Measurements from ENCODE around the gene FRMD8.

The FRMD8 gene, protein sequence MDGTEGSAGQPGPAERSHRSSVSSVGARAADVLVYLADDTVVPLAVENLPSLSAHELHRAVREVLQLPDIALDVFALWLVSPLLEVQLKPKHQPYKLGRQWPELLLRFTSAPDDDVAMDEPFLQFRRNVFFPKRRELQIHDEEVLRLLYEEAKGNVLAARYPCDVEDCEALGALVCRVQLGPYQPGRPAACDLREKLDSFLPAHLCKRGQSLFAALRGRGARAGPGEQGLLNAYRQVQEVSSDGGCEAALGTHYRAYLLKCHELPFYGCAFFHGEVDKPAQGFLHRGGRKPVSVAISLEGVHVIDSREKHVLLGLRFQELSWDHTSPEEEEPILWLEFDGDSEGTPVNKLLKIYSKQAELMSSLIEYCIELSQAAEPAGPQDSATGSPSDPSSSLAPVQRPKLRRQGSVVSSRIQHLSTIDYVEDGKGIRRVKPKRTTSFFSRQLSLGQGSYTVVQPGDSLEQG
- long read RNA-seq, donor 1, partial matches to known transcripts = 0 of 3 reads
- long read RNA-seq, donor 1, other reads (novel, unspliced or antisense) = 0 of 3 reads
- long read RNA-seq, donor 2, transcript FRMD8-201 (11 exons, 3,723 nt) = major isoform, 5 of 6 reads
- long read RNA-seq, donor 2, partial matches to known transcripts = 0 of 6 reads
- long read RNA-seq, donor 2, other reads (novel, unspliced or antisense) = 0 of 6 reads
- long read RNA-seq, donor 3, partial matches to known transcripts = 6 of 9 reads
- long read RNA-seq, donor 3, other reads (novel, unspliced or antisense) = 0 of 9 reads
- long read RNA-seq, donor 4, transcript FRMD8-201 (11 exons, 3,723 nt) = major isoform, 7 of 47 reads
- long read RNA-seq, donor 4, partial matches to known transcripts = 38 of 47 reads
- long read RNA-seq, donor 4, other reads (novel, unspliced or antisense) = 0 of 47 reads
- long read RNA-seq, donor 5, partial matches to known transcripts = 0 of 5 reads
- long read RNA-seq, donor 5, other reads (novel, unspliced or antisense) = 0 of 5 reads
- long read RNA-seq, donor 6, partial matches to known transcripts = 0 of 2 reads
- long read RNA-seq, donor 6, other reads (novel, unspliced or antisense) = 0 of 2 reads
- long read RNA-seq, donor 7, transcript FRMD8-201 (11 exons, 3,723 nt) = major isoform, 10 of 15 reads
- long read RNA-seq, donor 7, partial matches to known transcripts = 0 of 15 reads
- long read RNA-seq, donor 7, other reads (novel, unspliced or antisense) = 0 of 15 reads
- long read RNA-seq, donor 8, partial matches to known transcripts = 18 of 24 reads
- long read RNA-seq, donor 8, other reads (novel, unspliced or antisense) = 0 of 24 reads

- DNase-seq = peak; percentile 88
Measured at GRCh38 chr11:65386307-65387140, at the start of gene FRMD8. FRMD8 (plus strand) TSS chr11:65386637; CDS start chr11:65387037, 400 bp downstream.

DNA sequence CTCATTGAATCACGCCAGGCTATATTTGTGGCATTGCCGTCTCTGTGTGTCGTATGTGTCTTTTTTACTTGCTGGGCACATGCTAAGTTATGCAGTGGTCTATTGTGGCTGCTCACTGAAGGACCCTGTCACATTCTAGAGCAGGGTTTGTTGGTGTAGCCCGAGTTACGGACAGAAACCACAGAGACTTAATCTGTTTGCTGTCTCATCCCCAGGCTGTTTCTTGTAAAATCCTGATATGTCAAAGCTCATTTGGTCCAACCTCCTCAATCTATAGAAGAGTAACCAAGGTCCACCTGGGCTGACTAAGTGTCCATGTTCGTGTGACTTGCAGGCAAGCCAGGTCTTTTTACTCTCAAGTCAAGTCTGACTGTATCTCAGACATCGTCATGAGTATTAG lies 47.8 kb upstream of the FRMD8 start:
- DNase-seq = no peak

- DNase-seq = no peak
Measured at GRCh38 chr11:65340226-65340625, 46.2 kb upstream of the FRMD8 start.

DNA sequence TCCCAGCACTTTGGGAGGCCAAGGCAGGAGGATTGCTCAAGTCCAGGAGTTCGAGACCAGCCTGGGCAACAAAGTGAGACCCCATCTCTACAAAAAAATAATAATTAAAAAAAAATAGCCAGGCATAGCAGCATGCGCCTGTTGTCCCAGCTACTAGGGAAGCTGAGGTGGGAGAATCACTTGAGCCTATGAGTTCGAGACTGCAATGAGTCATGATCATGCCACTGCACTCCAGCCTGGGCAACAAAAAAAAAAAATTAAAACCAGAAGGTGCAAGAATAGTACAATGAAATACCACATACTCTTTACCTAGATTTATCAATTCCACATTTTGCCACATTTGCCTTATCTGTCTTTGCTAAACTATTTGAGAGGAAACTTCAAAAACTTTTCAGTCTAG lies 44.6 kb upstream of the FRMD8 start:
- DNase-seq = no peak

- no peak for DNase-seq
Measured at GRCh38 chr11:65351511-65351910, 34.9 kb upstream of the FRMD8 start.

DNA sequence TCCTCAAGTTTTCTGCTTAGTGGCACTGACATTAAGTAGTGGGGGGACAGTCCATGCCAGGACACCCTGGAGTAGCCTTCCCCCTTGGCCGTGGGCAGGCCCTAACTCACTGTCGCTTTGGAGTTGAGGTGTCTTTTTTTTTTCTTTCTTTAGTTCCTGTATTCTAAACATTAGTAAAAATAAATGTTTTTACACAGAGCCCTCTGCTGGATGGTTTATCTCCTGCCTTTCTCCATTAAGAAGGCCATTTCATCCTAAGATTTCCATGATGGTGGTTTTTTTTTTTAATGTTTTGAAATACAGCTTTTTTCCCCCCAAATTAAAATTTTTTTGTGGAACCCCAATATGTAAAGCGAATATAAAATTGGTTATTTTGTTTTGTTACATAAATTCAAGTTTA lies 33.7 kb upstream of the FRMD8 start:
- no peak for DNase-seq

DNA sequence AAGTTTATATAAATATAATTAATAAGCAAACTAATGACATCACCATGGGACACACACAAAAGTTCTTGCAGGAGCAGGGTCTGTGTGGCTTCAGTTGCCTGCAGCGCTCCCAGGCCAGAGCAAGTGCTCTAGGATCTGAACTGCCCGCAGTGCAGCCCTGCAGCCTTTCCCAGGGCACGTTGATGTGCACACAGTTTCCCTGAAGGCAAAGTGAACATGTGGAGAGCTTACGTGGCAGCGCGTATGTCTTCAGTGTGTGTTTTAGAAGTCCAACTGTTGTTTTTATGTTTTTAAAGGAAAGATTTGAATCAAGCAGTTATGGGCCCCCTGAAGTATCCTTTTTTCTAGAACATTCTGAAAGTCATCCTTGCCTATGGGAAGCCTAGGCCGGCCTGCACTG lies 33.1 kb upstream of the FRMD8 start:
- DNase-seq = no peak

- no peak for DNase-seq
Measured at GRCh38 chr11:65353900-65354264, 32.6 kb upstream of the FRMD8 start.

DNA sequence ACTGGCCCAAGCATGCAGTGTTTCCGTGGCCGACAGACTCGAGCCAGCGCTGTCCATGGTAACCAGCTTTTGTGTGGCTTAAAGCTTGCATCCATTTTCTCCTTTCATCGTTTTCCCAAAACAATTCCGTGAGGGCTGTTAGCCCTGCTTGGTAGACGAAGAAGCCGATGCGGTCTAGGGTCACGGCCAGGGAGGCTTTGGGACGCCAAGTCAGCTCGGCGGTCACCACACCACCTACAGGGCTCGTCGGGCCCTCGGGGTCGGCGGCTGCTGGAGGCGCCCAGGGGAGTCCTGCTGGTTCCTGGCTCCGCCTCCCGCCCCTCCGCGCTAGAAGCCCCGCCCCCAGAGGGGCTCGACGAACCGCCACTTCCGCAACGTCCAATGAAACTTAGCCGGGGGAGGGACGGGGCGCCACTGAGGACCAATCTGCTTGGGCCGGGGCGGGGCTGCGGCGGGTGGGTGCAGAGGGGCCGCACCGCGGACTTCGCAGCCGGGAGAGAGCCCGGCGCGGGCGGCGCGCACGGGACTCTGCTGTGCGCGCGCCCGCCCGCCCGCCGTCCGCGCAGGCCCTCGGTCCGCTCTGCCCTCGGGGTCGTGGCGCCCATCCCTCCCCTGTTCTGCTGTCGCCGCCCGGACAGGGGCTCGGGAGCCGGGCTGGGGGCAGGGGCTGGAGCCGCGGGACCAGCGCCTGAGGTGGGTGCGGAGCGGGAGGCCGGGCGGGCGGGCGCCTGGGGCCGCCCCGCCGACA lies 32.0 kb upstream of the FRMD8 start, which contains the start of gene TIGD3:
Gene TIGD3, plus strand, starts transcription at position 487 of the 748 bp plus-strand sequence. CDS start 1,058 bp downstream, outside the sequence.
- DNase-seq = peak; percentile 97

- DNase-seq = no peak
Measured at GRCh38 chr11:65355013-65355775, 31.2 kb upstream of the FRMD8 start.

GRCh38 chr11:65355776-65356393 lies 30.6 kb upstream of the FRMD8 start:
- DNase-seq = peak; percentile 72

GRCh38 chr11:65356394-65356972 lies 30.0 kb upstream of the FRMD8 start:
- DNase-seq = no peak

- DNase-seq = no peak
Measured at GRCh38 chr11:65357856-65358356, 28.5 kb upstream of the FRMD8 start.

DNA sequence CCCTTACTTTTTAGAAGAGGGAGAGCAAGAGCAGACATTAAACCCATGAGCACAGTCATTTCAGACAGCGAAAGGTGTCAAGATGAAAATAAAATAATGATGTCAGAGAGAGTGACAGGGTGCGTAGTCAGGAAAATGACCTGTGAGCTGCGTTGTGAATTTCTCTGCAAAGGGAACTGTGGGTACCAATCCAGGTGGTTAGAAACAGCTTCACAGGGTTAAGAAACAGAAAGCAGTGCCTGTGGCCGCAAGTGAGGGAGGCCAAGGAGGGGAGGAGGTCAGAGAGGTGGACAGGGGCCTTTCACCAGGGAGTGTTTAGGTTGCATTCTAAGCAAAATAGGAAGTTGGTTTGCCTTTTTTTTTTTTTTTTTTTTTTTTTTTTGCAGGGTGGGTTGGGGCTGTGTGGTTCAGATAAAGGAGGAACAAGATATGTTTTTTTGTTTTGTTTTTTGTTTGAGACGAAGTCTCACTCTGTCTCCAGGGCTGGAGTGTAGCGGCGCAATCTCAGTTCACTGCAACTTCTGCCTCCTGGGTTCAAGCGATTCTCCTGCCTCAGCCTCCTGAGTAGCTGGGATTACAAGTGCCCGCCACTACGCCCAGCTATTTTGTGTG lies 24.0 kb upstream of the FRMD8 start:
- DNase-seq = no peak

- DNase-seq = no peak
Measured at GRCh38 chr11:65362966-65363365, 23.5 kb upstream of the FRMD8 start.

GRCh38 chr11:65363770-65364169 lies 22.7 kb upstream of the FRMD8 start:
- DNase-seq = no peak

DNA sequence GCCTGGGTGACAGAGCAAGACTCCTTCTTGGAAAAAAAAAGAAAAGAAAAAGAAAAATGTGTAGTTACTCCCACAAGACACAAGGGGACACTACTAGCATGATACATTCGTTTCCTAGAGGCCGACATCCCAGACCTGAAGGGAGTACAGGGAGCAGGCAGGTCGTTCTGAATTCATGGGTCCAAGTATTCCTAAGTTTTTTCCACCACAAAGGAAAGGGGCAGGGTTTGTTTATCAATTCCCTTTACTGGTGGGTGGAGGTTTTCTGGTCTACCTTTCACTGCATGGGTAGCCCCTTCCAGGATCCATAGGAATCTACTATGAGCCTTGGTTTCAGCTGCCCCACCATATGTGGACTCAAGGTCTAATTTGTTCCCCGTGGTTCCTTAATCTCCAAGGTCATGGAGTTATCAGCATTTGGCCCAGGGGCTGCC lies 20.1 kb upstream of the FRMD8 start:
- peak; percentile 55 for DNase-seq

- DNase-seq = no peak
Measured at GRCh38 chr11:65370659-65371049, 15.8 kb upstream of the FRMD8 start.
